Kidney epithelial cell (primary cell): Measurements from ENCODE around the gene KIAA0930. TPM values are rescaled to one million over a fixed set of nuclear protein-coding genes. Genes with fewer than 3 reads are reported as not detected.

ENCODE experiments used
- DNase-seq: peaks from one replicate; pipeline ENCODE4 v3.0.0-alpha.2; 2010; ENCODE audit warnings: low read depth
- H3K27me3 ChIP-seq: 2 replicates; pipeline ENCODE4 v1.6.0; 2011; ENCODE audit warnings: low read length; ENCODE audit not compliant: control insufficient read depth, insufficient read depth
- H3K36me3 ChIP-seq: 2 replicates; pipeline ENCODE4 v1.5.1; 2011; ENCODE audit warnings: low read length; ENCODE audit not compliant: control insufficient read depth, insufficient read depth
- H3K4me3 ChIP-seq: 2 replicates; pipeline ENCODE4 v1.5.1; 2011; ENCODE audit warnings: low read depth, mild to moderate bottlenecking, control low read depth, low read length
- total RNA-seq: library from RNA; depleted of rRNA; stranded (reverse); fragments of >200 nt; gene quantifications from 2 replicates; pipeline ENCODE4 v1.2.3, GENCODE V29; 2015
- TF ChIP-seq, protein P1 (sequence below): IDR thresholded peaks from 2 replicates; pipeline ENCODE4 v1.5.1; 2011; ENCODE audit warnings: mild to moderate bottlenecking, moderate library complexity, low read length, control low read depth, inconsistent platforms; ENCODE audit not compliant: insufficient read depth, poor library complexity, severe bottlenecking

KIAA0930 gene
- total RNA-seq, 1 donor from 2014 or later, result 61.1 TPM

- H3K36me3 ChIP-seq, result peaks cover 5% of the 10 kb centered on the region
- DNase-seq, result no peak
- TF ChIP-seq, protein P1, sequence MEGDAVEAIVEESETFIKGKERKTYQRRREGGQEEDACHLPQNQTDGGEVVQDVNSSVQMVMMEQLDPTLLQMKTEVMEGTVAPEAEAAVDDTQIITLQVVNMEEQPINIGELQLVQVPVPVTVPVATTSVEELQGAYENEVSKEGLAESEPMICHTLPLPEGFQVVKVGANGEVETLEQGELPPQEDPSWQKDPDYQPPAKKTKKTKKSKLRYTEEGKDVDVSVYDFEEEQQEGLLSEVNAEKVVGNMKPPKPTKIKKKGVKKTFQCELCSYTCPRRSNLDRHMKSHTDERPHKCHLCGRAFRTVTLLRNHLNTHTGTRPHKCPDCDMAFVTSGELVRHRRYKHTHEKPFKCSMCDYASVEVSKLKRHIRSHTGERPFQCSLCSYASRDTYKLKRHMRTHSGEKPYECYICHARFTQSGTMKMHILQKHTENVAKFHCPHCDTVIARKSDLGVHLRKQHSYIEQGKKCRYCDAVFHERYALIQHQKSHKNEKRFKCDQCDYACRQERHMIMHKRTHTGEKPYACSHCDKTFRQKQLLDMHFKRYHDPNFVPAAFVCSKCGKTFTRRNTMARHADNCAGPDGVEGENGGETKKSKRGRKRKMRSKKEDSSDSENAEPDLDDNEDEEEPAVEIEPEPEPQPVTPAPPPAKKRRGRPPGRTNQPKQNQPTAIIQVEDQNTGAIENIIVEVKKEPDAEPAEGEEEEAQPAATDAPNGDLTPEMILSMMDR, result no peak
- H3K27me3 ChIP-seq, result no peaks in the 10 kb centered on the region
- H3K4me3 ChIP-seq, result no peak overlapping the region
These were observed 37.3 kb downstream of the KIAA0930 start for GRCh38 chr22:45203150-45203951.

DNA sequence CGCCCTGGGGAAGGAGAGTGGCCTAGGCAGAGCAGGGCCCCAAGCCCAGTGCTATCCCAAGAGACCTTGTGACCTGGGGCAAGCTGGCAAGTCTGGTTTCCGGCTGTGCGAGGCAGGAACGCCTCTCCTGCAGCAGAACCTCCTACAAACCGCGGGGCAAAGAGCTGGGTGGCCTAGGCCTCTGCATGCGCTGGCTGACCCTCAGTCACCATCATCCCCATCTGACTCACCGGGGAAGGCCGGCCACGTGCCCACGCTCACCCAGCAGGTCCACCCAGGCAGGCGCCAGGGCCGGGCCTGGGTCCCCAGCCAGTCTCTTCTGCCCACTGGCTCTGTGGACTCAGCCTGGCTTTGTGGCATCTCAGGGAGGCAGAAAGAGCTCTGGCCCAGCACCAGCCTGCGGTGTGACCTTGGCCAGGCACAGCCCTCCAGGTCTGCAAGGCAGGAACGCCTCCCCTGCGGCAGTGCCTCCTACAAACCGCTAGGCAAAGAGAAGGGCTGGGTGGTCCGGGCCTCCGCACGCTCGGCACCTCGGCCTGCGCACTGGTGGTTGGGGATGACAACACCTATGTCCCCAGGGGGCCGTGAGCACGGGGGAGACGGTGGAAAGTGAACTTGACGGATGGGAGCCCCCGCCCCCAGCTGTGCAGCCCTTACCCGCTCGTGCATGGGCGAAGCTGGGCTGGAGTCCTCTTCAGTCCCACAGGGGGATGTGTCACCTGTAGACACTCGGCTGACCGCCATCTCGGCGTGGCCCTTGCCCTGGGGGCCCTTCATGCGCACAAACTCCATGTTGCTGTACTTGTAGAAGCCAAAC lies 38.2 kb downstream of the KIAA0930 start:
- TF ChIP-seq, protein P1, result no peak
- no peak for DNase-seq
- Histone ChIP-seq H3K4me3 (no peak overlapping the region), H3K27me3 (no peaks in the 10 kb centered on the region), H3K36me3 (peaks cover 6% of the 10 kb centered on the region)

GRCh38 chr22:45201678-45202332 lies 38.9 kb downstream of the KIAA0930 start:
- Histone ChIP-seq H3K36me3 (peaks cover 6% of the 10 kb centered on the region), H3K27me3 (no peaks in the 10 kb centered on the region), H3K4me3 (no peak overlapping the region)
- TF ChIP-seq, protein P1, result no peak
- DNase-seq, result no peak

- DNase-seq, result no peak
- Histone ChIP-seq H3K4me3 (no peak overlapping the region), H3K27me3 (no peaks in the 10 kb centered on the region), H3K36me3 (peaks cover 8% of the 10 kb centered on the region)
- TF ChIP-seq, protein P1, result no peak
These were observed 39.7 kb downstream of the KIAA0930 start for GRCh38 chr22:45200860-45201511.

DNA sequence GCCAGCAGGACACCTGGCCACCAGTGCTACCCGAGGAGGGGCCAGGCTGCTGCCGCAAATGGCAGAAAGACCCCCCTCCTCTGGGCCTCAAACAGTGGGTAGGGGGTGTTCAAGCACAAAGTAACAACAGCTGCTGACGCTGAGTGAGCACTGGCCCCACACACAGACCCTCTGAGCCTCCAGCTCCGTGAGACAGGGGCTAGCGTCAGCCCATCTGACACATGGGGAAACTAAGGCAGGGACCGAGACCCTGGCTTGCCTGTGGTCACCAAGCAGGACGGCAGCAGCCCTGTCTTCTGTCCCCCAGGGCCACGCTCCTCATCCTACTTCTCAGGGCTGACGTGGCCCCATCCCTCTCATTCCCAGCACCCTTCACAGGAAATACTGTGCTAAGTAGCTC lies 40.5 kb downstream of the KIAA0930 start:
- peaks cover 8% of the 10 kb centered on the region for H3K36me3 ChIP-seq
- no peaks in the 10 kb centered on the region for H3K27me3 ChIP-seq
- no peak overlapping the region for H3K4me3 ChIP-seq

More for the DNA sequence above, 40.5 kb downstream of the KIAA0930 start:
- DNase-seq, result no peak
- TF ChIP-seq, protein P1, result no peak
